Measurements from ENCODE around the gene MED29.

The MED29 gene

DNA sequence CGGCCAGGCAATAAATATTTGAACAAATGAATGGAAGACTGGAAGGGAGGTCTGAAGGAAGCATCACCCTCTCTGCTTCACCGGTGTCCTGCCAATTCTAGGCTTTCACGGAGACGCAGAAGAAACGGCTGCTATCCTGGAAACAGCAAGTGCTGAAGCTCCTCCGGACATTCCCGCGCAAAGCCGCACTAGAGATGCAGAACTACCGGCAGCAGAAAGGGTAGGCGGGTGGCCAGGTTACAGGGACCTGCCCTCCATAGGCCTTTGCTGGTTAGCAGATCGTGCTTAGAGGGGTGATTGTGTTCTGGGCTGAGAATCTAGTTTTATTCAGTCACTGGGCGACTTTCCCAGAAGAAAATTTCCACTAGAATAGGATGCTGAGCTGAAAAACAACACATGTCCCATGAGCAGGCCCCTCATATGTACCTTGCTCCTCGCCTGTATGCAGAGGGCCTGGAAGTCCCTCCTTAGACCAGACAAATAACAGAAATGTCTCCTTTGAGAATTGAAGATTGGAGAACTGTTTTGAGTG lies 11.2 kb upstream of the MED29 start:
- no peak overlapping the region for H3K4me3 ChIP-seq (ENCODE audit: low read depth, low read length)
- in situ Hi-C loops (cut with HindIII; ENCODE audit: low sequenced_read_pairs), result no loop called here
- no peak for DNase-seq (ENCODE audit: low read depth, low spot score)
- TF ChIP-seq, protein P1, sequence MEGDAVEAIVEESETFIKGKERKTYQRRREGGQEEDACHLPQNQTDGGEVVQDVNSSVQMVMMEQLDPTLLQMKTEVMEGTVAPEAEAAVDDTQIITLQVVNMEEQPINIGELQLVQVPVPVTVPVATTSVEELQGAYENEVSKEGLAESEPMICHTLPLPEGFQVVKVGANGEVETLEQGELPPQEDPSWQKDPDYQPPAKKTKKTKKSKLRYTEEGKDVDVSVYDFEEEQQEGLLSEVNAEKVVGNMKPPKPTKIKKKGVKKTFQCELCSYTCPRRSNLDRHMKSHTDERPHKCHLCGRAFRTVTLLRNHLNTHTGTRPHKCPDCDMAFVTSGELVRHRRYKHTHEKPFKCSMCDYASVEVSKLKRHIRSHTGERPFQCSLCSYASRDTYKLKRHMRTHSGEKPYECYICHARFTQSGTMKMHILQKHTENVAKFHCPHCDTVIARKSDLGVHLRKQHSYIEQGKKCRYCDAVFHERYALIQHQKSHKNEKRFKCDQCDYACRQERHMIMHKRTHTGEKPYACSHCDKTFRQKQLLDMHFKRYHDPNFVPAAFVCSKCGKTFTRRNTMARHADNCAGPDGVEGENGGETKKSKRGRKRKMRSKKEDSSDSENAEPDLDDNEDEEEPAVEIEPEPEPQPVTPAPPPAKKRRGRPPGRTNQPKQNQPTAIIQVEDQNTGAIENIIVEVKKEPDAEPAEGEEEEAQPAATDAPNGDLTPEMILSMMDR (IDR thresholded peaks at IDR 0.05; ENCODE audit: low read depth, low read length), result no peak

DNA sequence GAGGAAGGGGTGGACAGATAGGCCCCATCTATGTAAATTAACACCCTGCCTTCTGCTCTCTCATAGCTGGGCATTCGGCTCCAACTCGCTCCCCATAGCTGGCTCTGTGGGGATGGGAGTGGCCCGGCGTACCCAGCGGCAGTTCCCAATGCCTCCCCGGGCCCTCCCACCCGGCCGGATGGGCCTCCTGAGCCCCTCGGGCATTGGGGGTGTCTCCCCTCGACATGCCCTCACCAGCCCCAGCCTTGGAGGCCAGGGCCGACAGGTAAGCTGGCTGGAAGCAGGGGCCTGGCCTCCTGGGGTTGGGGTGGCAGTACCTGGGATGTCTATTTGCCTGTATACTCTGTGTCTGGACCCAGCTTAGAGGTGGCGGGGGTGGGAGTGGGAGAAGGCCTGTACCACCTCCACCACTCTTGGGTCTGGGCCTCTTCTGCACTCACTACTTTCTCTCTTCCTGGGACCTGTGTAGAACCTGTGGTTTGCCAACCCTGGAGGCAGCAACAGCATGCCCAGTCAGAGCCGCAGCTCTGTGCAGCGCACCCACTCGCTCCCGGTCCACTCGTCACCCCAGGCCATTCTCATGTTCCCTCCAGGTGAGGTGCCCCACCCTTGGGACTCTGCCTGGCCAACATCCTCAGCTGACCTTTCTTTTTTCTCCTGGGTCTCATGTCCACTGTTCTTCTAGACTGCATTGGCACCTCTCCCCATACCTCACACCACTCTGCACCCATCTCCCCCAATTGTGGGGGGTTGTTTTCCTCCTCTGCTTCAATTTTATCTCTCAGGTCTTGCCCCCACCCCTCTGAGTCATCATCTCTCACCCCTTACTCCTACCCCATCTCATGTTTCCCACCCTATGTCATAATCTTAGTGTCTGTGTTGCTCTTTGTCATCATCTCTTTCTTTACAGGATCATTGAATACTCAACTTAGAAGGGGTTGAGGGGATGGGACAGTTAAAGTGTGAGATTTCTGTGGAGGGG lies 10.4 kb upstream of the MED29 start:
- no peak overlapping the region for H3K4me3 ChIP-seq (ENCODE audit: low read depth, low read length)
- DNase-seq (ENCODE audit: low read depth, low spot score), result no peak
- in situ Hi-C loops (cut with HindIII; ENCODE audit: low sequenced_read_pairs), result no loop called here
- TF ChIP-seq, protein P1 (IDR thresholded peaks at IDR 0.05; ENCODE audit: low read depth, low read length), result no peak

DNA sequence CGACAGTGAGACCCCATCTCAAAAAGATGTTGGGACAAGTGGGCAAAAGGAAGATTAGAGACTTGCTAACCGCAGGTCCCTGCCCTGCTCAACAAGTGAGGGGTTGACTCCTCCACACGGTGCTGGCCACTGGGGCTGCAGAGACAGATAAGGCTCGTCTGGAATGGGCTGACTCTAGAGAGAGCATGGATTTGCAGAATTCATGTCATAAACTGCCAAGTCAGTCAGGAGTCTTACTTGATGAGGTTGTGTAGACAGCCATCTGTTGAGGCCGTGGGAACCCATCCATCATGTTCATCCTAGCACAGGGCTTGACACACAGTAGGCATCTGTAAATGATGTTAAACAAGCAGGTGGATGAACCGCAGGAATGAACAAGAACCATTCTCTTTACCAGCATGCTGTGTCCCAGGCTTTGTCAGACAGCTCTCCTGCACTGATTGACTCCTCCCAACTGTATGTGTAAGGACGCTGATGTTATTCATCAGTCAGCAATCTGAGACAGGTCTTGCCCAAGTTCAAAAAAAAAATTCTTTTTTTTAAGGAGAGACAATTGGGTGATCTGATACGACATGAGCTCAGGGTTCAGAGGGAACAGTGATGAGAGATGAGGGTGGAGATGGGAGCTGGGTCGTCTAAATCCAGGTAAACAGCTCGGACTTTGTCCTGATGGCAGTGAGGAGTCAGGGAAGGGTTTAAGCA lies 9.1 kb upstream of the MED29 start:
- in situ Hi-C loops (cut with HindIII; ENCODE audit: low sequenced_read_pairs), result no loop called here
- DNase-seq (ENCODE audit: low read depth, low spot score), result no peak
- TF ChIP-seq, protein P1 (IDR thresholded peaks at IDR 0.05; ENCODE audit: low read depth, low read length), result no peak
- no peak overlapping the region for H3K4me3 ChIP-seq (ENCODE audit: low read depth, low read length)

DNA sequence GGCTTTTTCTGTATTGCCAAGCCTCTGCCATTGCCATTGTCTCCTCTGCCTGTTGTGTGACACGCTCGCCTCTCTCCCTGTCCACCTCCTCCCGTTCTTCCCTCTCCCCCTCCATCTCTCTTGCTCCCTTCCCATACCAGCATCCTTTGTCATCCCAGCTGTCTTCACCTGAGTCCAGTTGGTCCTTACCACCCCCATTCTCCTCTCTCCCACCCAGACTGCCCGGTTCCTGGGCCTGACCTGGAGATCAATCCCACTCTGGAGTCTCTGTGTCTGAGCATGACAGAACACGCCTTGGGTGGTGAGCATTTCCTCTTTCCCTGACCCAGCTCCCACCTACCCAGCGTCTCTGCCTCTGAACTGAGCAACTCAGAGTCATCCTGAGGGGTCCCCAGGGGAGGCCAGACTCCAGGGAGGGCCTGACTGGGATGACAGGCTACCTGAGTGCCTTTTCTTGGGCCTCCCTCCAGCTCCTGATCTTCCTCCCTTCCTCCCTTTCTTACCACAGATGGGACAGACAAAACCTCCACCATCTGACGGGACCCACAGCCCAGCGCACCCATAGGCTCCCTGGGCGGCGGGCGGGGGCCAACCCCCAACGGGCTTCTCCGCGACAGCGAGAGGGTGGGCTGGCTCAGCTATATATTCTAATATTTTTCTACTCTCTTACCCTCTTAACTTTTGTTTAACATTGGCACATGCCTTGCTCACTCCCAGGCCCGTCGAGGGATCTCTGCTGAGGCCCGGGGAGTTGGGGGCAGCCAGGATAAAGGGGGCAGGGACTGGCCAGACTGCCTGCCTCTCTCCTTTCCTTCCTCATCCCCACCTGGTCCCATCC lies 8.0 kb upstream of the MED29 start:
- no peak overlapping the region for H3K4me3 ChIP-seq (ENCODE audit: low read depth, low read length)
- DNase-seq (ENCODE audit: low read depth, low spot score), result no peak
- in situ Hi-C loops (cut with HindIII; ENCODE audit: low sequenced_read_pairs), result no loop called here
- TF ChIP-seq, protein P1 (IDR thresholded peaks at IDR 0.05; ENCODE audit: low read depth, low read length), result no peak

DNA sequence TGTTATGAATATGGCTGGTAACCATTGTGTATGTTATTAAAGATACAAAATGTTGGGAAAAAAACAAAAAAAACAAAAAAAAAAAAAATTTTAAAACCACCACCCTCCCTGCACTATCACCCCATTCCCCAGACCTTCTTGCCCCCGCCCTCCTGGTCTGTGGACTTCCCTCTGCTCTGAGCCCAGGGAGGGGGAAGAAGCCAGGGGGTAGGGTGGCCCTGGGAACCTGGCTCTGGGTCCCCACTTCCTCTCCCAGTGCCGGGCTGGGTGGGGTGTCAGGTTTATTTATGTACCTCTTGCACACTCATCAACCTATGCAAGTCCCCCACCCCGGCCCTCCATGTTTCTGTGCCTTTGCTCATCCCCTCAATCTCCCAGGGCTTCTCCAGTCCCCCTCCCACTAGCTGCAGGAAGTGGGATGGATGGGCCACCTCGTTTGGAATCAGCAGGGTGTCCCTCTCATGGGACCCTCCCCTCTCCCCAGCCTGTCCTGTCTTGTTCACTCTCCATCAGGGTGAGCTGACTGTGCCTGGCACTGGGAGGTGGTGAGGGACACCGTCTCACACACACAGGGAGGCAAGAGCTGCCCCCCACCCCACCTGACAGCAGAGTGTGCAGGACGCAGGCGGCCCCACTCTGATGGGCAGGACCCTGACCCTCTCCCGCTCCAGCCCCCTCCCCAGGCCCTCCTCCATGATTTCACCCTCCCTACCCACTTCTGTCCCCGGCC lies 6.2 kb upstream of the MED29 start:
- in situ Hi-C loops (cut with HindIII; ENCODE audit: low sequenced_read_pairs), result no loop called here
- TF ChIP-seq, protein P1 (IDR thresholded peaks at IDR 0.05; ENCODE audit: low read depth, low read length), result no peak
- no peak for DNase-seq (ENCODE audit: low read depth, low spot score)
- H3K4me3 ChIP-seq (ENCODE audit: low read depth, low read length), result no peak overlapping the region
